Activated naive CD8-positive, alpha-beta T cell treated with anti-CD3 and anti-CD28 coated beads, Interleukin-2, amount 50 U/mL, for 16 hours (primary cell): Measurements from ENCODE around the gene GPC5.

ENCODE experiments used
- DNase-seq: peaks from one replicate; pipeline ENCODE4 v3.0.0-alpha.2; 2020; ENCODE audit warnings: low read depth, low spot score

Gene GPC5

DNA sequence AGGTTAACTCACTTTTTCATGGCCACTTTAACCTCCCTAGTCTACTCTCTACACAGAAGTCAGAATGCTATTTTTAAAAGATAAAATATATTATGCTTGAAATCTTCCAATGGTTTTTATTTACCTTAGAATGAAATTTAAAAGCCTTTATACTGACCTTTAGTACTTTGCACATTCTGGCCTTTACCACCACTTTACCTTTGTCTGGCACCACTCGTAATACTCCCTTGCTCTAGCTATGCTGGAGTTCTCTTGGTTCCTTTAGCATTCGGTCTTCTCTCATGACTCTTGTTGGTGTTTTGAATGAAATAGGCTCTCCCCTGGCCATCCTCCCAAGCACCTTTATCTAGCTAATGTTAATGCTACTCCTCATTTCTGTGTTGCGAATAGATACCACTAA is 310.8 kb downstream of the GPC5 start:
- no peak for DNase-seq

GRCh38 chr13:91710733-91711132 is 312.3 kb downstream of the GPC5 start:
- no peak for DNase-seq

GRCh38 chr13:91714855-91715254 is 316.4 kb downstream of the GPC5 start:
- no peak for DNase-seq

DNA sequence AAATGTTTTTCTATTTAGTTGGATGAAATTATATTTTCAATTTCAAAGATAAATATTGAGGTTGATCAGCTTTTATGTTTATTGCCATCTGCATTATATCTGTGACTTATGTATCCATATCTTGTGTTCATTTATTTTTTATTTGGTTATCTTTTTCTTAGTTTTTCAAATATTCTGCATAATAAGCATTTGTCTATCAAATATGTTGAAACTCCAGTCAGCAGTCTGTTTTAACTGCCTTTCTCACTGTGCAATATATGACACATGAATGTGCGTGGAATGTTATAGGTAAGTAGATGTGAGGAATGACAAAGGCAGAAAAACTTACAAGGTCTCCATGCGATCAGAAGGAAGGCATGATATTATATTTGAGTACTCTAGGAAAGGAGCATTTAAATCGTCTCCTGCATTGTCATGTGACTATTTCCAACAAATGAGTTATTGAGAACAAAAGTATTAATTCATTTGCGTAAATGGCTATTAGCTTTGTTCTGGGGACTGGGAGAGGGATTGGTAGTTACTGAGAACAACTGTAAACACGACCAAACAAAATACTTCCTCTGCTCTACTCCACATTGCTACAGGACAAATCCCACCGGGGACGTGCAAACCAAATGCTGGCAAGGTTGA is 318.1 kb downstream of the GPC5 start:
- DNase-seq = no peak

- no peak for DNase-seq
Observed at GRCh38 chr13:91719033-91719432, 320.6 kb downstream of the GPC5 start.

DNA sequence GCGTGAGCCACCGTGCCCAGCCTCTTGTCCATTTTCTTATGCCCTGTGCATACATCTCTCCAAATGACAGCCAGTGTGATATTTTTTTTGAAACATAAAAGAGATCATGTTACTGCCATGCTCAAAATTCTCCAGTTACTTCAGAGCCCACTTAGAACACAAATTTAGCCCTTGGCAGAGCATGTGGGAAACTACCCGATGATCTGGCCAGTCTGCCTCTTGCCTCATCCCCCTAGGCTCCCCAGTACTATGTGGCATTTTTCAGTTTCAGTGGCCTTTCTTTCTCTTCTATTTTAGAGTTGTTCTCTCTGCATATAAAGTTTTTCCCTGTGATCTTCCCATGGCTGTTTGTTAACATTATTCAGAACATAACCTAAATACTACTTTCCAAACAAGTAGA is 323.0 kb downstream of the GPC5 start:
- DNase-seq = no peak

GRCh38 chr13:91722267-91722884 is 324.0 kb downstream of the GPC5 start:
- DNase-seq = no peak

DNA sequence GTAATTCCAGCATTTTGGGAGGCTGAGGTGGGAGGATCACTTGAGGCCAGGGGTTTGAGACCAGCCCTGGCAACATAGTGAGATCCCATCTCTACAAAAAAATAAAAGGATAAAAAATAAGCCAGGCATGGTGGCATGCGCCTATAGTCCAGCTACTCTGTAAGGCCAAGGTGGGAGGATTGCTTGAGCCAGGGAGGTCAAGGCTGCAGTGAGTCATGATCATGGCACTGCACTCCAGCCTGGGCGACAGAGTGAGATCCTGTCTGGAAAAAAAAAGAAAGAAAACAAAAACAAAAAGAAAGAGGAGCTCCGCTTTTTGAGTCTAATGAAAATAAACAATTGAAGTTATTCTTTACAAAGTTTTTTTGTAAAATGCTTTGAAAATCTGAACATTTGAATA is 326.2 kb downstream of the GPC5 start:
- DNase-seq = no peak

GRCh38 chr13:91725646-91726045 is 327.2 kb downstream of the GPC5 start:
- no peak for DNase-seq

GRCh38 chr13:91726671-91727070 is 328.2 kb downstream of the GPC5 start:
- DNase-seq = no peak

- no peak for DNase-seq
Observed at GRCh38 chr13:91729859-91730258, 331.4 kb downstream of the GPC5 start.

DNA sequence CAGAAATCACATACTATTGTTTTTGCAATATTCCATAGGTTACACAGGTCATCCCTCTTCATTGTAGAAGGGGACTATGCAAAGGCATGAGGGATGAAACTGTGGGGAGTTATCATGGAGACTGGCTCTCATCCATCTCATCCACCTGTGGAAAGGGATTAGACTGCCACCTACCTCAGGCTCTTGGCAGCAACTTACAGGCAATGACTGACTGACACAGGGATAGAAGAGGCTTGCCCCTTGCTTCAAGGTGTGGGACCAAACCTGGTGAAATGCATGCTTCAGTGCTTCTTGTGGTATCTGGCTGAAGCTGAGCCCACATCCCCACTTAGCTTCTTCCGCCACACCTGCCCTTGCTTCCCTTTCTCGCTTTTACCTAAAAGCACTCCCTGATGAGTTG is 341.3 kb downstream of the GPC5 start:
- no peak for DNase-seq

- no peak for DNase-seq
Observed at GRCh38 chr13:91740756-91741155, 342.3 kb downstream of the GPC5 start.

DNA sequence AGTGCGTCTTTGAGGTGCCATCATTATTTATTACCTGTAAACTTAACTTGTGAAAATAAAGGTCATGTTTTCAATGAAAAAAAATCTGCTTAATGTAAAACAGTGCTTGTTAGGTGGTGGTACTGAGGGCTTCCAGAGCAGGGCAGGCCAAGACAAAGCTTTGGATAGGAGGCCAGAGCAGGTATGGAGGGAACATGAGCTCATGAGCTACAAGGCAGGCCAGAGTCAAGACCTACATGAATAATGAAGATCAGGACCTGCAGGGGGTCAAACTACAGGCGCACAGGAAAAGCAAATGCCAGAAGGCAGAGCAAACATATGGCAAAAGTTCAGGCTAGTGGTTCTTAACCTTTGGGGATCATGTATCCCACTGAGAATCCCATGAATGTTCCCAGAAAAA is 343.5 kb downstream of the GPC5 start:
- no peak for DNase-seq

DNA sequence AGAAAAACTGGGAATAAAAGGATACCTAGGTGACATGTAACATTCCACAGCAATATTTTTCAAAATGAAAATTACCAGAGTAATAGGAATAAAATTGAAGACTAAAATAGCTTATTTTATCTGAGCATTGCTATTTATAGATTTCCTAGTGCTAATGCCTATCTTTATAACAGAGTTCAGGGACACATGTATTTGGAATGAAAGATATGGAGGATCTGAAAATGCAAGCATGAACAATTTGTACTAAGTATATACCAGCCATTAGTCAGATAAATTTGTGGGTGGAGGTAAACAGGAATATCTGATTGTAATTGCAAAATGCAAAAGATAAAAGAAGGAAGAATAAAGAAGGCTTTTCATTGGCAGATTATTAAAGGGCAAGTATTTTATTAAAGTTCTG is 345.9 kb downstream of the GPC5 start:
- DNase-seq = no peak

DNA sequence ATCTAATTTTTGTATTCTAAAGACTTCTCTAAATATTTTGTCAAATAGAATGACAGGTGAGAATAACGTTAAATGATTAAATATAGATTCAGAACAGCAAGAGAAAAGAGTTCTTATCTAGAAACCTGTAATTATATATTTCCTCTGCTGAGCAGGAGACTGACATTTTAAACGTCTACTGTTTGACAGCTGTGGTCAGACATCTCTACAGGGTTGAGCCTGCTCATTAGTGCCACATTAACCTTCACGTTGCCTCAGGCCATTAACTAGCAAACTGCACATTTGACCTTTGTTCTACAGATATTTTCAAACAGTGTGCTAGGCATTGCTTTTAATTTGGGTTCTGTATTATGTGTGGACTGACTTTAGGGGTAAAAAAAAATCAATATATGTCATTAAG is 347.5 kb downstream of the GPC5 start:
- no peak for DNase-seq

DNA sequence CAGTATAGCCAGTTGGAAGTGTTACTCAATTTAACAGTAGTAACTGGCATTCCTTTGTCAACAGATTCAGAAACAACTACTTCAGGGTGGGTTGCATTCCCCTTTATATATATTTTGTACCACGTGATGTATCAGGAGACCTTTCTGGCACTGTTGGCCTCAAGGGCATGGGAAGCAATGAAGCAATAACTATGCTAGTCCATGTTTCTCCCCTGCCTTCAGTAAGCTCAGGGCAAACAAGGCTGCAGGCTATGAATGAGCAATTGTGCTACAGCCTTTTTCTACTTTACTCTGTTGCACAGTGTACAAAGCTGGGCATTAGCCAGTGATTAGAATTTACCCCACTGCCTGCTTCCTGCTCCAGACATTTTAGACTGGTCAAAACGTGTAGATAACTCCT is 348.8 kb downstream of the GPC5 start:
- DNase-seq = no peak

DNA sequence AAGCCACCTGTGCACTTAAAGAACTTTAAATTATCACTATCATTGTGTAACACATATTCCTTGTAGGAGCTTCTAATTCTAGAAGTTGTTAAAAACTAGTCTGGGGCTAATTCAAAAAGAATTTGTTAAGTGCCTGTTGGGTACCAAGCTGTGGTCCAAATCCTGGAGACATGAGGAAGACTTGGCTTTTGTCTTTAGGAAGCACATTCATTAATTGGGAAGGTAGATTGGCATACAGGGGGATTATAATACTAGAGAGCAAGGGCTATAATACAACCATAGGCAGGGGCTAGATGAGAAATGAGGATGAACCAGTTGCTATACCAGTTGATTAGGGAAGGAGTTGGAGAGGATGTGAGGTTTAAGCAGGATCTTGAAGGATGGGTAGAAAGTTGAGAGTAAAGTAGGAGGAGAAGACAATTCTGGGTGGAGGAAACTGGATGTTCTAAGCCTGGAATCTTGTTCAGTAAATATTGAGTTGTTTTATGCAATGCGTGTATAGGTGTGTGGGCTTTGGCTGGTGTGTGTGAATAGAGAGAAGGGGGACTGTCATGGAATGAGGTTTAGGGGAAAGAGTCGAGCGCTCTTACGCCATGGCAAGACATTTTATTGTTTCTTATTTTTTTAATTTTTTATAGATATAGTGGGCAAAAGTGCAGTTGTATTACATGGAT is 350.1 kb downstream of the GPC5 start:
- no peak for DNase-seq

GRCh38 chr13:91758724-91759123 is 360.3 kb downstream of the GPC5 start:
- DNase-seq = no peak

- DNase-seq = no peak
Observed at GRCh38 chr13:91762957-91763356, 364.5 kb downstream of the GPC5 start.

GRCh38 chr13:91764527-91764926 is 366.1 kb downstream of the GPC5 start:
- no peak for DNase-seq

- DNase-seq = no peak
Observed at GRCh38 chr13:91767651-91768050, 369.2 kb downstream of the GPC5 start.

GRCh38 chr13:91768746-91769145 is 370.3 kb downstream of the GPC5 start:
- DNase-seq = no peak
